Measurements from ENCODE around the gene CEACAM19. TPM values are rescaled to one million over a fixed set of nuclear protein-coding genes. Genes with fewer than 3 reads are reported as not detected.

The CEACAM19 gene
- polyA plus RNA-seq, 3 donors, result 7.6 TPM; not detected in 2

DNA sequence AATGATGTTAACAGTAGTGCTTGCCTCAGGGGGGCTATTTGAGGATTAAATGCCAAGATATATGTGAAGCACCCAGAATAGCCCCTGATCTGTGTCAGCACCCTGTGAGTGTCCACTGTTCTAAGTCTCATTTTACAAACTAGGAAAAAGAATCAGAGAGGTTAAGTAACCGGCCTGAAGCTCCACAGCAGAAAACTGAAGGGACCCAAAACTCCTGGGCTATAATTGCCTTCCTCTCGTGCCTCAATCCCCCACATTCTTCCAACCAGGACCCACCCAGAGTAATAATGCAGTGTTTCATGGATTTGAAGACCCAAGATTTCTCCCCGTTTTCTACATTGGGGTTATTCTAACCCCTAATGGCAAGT, 25.2 kb upstream of the CEACAM19 start:
- Histone ChIP-seq H2AFZ (ENCODE audit: insufficient read depth, low read depth, low read length, poor library complexity, severe bottlenecking) (no peak overlapping the region), H3K4me1 (ENCODE audit: control insufficient read depth in 1 of 2, insufficient read depth in 2 of 2, low read length in 2 of 2) (peaks cover 10 to 15% of the 10 kb centered on the region in 2 donors), H4K20me1 (ENCODE audit: insufficient read depth, low read length) (peaks cover 30% of the 10 kb centered on the region), H3K9ac (ENCODE audit: insufficient read depth, low read length, poor library complexity, severe bottlenecking) (no peak overlapping the region), H3K27ac (ENCODE audit: low read depth in 1 of 2, low read length in 2 of 2) (no peak overlapping the region), H3K4me2 (replicated peaks; ENCODE audit: extremely low read depth, low read length, poor library complexity, severe bottlenecking) (no peak overlapping the region), H3K9me3 (replicated peaks in 1 of 2; ENCODE audit: control insufficient read depth in 1 of 2, insufficient read depth in 1 of 2, low read length in 2 of 2) (no peaks in the 10 kb centered on the region), H3K27me3 (ENCODE audit: control insufficient read depth in 2 of 2, insufficient read depth in 2 of 2, low read length in 2 of 2) (no peaks in the 10 kb centered on the region), H3K79me2 (ENCODE audit: insufficient read depth, low read length) (peaks cover 6% of the 10 kb centered on the region), H3K36me3 (replicated peaks in 1 of 2; ENCODE audit: control insufficient read depth in 1 of 2, insufficient read depth in 2 of 2, low read length in 2 of 2) (peaks cover 29 to 33% of the 10 kb centered on the region in 2 donors), H3K4me3 (replicated peaks in 1 of 3; ENCODE audit: low read depth in 2 of 3, low read length in 3 of 3) (no peak overlapping the region)
- no CpG with 5 or more reads among the region's 3 CpGs for WGBS (ENCODE audit: insufficient coverage)
- TF ChIP-seq, protein P1, sequence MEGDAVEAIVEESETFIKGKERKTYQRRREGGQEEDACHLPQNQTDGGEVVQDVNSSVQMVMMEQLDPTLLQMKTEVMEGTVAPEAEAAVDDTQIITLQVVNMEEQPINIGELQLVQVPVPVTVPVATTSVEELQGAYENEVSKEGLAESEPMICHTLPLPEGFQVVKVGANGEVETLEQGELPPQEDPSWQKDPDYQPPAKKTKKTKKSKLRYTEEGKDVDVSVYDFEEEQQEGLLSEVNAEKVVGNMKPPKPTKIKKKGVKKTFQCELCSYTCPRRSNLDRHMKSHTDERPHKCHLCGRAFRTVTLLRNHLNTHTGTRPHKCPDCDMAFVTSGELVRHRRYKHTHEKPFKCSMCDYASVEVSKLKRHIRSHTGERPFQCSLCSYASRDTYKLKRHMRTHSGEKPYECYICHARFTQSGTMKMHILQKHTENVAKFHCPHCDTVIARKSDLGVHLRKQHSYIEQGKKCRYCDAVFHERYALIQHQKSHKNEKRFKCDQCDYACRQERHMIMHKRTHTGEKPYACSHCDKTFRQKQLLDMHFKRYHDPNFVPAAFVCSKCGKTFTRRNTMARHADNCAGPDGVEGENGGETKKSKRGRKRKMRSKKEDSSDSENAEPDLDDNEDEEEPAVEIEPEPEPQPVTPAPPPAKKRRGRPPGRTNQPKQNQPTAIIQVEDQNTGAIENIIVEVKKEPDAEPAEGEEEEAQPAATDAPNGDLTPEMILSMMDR (IDR thresholded peaks at IDR 0.05), result no peak
- Mint-ChIP-seq H3K9me3 (no peaks in the 10 kb centered on the region), H3K4me1 (peaks cover 23% of the 10 kb centered on the region), H3K36me3 (peaks cover 38 to 48% of the 10 kb centered on the region in 2 donors), H3K27ac (no peak overlapping the region), H3K27me3 (ENCODE audit: low read depth in 3 of 3) (peaks cover 0 to 8% (median 6%) of the 10 kb centered on the region in 3 donors), H3K4me3 (no peak overlapping the region)
- no peak for DNase-seq
- intact Hi-C loops (cut with micrococcal nuclease), result no loop called here

DNA sequence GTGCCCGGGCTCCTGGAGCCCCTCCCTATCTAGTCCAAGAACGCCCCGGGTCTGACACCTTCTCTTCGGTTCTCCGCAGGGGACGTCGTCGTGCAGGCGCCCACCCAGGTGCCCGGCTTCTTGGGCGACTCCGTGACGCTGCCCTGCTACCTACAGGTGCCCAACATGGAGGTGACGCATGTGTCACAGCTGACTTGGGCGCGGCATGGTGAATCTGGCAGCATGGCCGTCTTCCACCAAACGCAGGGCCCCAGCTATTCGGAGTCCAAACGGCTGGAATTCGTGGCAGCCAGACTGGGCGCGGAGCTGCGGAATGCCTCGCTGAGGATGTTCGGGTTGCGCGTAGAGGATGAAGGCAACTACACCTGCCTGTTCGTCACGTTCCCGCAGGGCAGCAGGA, 24.1 kb upstream of the CEACAM19 start:
- Histone ChIP-seq H3K4me1 (ENCODE audit: control insufficient read depth in 1 of 2, insufficient read depth in 2 of 2, low read length in 2 of 2) (peaks cover 10 to 15% of the 10 kb centered on the region in 2 donors), H3K4me3 (replicated peaks in 1 of 3; ENCODE audit: low read depth in 2 of 3, low read length in 3 of 3) (no peak overlapping the region), H2AFZ (ENCODE audit: insufficient read depth, low read depth, low read length, poor library complexity, severe bottlenecking) (no peak overlapping the region), H3K79me2 (ENCODE audit: insufficient read depth, low read length) (peaks cover 6% of the 10 kb centered on the region), H3K27ac (ENCODE audit: low read depth in 1 of 2, low read length in 2 of 2) (no peak overlapping the region), H3K27me3 (ENCODE audit: control insufficient read depth in 2 of 2, insufficient read depth in 2 of 2, low read length in 2 of 2) (no peaks in the 10 kb centered on the region), H3K4me2 (replicated peaks; ENCODE audit: extremely low read depth, low read length, poor library complexity, severe bottlenecking) (no peak overlapping the region), H3K36me3 (replicated peaks in 1 of 2; ENCODE audit: control insufficient read depth in 1 of 2, insufficient read depth in 2 of 2, low read length in 2 of 2) (peaks cover 38 to 41% of the 10 kb centered on the region in 2 donors), H3K9ac (ENCODE audit: insufficient read depth, low read length, poor library complexity, severe bottlenecking) (no peak overlapping the region), H3K9me3 (replicated peaks in 1 of 2; ENCODE audit: control insufficient read depth in 1 of 2, insufficient read depth in 1 of 2, low read length in 2 of 2) (no peaks in the 10 kb centered on the region), H4K20me1 (ENCODE audit: insufficient read depth, low read length) (peaks cover 30% of the 10 kb centered on the region)
- Mint-ChIP-seq H3K4me3 (no peak overlapping the region), H3K27ac (no peak overlapping the region), H3K36me3 (peaks cover 44 to 58% of the 10 kb centered on the region in 2 donors), H3K27me3 (ENCODE audit: low read depth in 3 of 3) (peaks cover 0 to 6% (median 6%) of the 10 kb centered on the region in 3 donors), H3K4me1 (peaks cover 23% of the 10 kb centered on the region), H3K9me3 (no peaks in the 10 kb centered on the region)
- TF ChIP-seq, protein P1 (IDR thresholded peaks at IDR 0.05), result no peak
- DNase-seq, result no peak
- intact Hi-C loops (cut with micrococcal nuclease), result no loop called here
- 97% methylated on average over 26 of the region's 31 CpGs for WGBS (ENCODE audit: insufficient coverage)

Data from CD14-positive monocyte (primary cell).